Left forelimb (tissue), 1 donor: Measurements from ENCODE around the gene KIF26B.

ENCODE experiments used
- DNase-seq: peaks from one replicate; pipeline ENCODE4 v3.0.0-alpha.2; 2018; ENCODE audit warnings: low spot score

KIF26B gene

GRCh38 chr1:245464290-245464689 is 309.5 kb downstream of the KIF26B start:
- no peak for DNase-seq

- DNase-seq = no peak
Measured at GRCh38 chr1:245465666-245466065, 310.9 kb downstream of the KIF26B start.

GRCh38 chr1:245466261-245466660 is 311.5 kb downstream of the KIF26B start:
- DNase-seq = no peak

DNA sequence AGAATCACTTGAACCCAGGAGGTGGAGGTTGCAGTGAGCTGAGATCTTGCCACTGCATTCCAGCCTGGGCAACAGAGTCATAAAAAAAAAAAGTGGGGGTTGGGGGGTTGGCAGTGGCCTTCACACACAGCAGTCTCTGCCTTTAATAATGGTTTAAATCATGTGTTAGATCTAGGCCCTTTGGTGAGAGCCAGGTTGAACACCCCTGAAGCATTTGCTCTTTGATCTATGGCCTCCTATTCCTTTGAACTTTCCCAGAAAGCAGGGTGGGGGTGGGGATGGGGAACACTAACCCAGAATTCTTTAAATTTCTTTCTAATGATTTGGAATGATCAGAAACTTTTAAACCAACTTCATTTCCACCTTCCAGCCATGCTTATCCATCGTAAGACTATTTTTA is 313.0 kb downstream of the KIF26B start:
- no peak for DNase-seq

DNA sequence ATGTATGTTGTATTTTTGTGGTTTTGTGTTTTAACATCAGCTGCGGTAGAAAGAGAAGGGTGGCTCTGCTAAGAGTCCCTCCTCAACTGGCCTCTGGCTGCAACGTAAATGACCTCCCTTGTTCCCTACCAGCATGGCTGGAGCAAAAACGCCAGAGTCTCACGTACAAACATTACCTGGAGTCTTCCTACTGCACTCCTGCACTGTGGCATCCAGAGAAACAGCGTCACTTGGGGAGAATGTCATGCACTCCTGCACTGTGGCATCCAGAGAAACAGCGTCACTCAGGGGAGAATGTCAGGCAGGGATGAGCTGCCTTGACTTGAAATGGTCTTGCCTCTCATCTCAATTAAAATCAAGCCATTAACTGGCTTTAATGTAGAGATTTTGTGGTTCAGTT is 314.2 kb downstream of the KIF26B start:
- DNase-seq = no peak

DNA sequence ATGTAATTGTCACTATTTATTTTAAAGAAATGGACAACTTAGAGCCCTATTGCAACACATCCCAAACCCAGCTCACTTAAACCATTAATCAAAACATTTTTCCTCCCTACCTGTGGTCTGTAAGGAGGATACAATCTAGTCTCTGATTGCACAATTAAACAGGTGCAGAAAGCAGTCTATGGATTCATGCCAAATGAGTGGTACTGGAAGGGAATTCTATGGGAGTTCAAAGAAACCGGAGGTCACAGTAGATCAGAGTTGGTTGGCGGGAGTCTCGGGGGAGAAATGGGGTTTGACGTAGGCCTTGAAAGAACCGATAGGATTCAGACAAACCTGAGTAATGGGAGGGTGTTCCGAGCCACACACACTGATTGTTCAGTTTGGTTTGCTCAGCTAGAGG is 314.9 kb downstream of the KIF26B start:
- DNase-seq = no peak

DNA sequence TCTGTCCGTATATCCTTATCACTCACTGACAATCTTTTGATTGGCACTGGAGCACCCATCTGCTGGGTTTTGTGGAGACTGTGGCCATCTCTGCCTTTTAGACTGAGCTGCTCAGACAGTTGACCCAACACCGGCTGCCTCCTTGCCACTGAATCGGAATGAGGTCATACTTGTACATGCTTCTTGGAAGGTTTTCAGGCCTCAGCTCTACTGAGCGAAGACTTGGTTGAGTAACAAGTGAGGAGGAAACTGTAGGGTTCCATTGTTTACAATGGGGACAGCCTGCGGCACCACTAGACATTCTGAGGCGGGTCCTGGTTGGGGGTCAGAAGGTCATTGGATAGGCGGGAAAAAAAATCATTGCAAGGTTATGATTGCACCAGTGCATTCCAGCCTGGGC is 320.3 kb downstream of the KIF26B start:
- DNase-seq = no peak

GRCh38 chr1:245475961-245476516 is 321.3 kb downstream of the KIF26B start:
- DNase-seq = no peak

- DNase-seq = no peak
Measured at GRCh38 chr1:245477941-245478340, 323.2 kb downstream of the KIF26B start.

DNA sequence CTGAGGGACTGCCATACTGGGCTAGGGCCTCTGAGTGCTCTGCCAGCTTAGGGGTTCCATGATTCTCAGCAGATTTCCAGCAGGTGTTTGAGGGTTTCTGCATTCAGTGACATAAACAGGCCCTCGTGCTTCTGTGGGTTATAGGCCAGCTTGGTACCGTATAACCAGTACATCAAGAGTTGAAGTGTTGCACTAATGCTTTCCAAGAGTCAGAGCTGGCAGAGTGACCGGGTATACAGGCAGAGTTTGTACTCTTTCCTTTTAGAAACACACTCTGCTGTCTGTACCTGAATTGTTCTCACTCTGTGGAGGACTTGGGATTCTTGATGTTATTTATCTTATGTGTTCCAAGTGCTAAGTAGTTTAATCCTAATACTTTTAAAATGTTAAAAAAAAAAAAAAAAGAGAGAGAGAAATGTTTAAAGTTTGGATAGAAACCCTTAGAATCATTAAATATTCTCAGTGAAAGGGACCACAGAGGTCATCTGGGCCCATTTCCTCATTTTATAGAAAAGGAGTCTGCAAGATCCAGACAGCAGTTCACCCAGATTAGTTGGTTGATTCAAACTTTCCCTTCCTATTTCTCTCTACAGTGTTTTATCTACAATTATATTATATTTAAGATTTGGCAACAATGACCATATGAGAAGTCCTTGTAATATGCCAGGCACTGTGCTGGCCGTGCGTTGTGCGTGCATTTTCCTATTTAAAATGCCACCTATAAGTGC is 325.8 kb downstream of the KIF26B start:
- DNase-seq = no peak

DNA sequence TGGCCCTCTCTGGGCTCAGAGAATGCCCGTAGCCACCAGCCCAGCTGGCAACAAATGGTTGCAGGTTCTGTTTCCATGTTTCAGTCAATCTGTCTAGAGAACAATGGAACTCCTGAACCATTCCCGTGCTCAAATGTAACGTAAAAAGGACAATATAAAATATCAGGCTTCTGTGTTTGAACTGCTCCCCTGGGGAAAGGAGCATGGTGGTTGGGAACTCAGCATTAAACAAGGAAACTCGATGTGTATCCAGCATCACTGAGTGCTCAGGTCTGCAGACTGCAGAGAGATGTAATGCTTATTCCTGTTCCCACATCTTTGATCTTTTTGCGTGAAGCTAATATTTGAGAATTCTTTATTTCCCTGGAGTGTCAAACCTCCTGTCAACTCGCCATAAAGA is 326.5 kb downstream of the KIF26B start:
- no peak for DNase-seq

DNA sequence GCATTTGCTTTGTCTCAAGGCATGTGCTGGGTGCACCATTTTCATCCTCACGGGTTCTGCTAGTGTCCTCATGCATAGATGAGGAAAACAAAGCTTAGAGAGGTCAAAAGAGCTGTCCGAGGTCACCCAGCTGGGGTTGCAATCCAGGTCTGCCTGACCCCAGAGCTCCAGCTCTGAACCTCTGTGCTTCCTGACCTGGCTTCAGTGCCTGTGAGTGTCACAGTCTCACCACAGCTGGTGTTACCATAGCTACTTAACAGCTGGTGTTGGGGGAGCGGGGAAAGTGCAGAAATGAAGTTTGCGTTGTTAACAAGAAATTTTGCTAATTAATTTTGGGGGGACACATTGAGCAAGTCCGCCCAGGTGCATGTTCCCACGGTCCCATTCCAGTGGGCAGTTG is 328.5 kb downstream of the KIF26B start:
- no peak for DNase-seq

DNA sequence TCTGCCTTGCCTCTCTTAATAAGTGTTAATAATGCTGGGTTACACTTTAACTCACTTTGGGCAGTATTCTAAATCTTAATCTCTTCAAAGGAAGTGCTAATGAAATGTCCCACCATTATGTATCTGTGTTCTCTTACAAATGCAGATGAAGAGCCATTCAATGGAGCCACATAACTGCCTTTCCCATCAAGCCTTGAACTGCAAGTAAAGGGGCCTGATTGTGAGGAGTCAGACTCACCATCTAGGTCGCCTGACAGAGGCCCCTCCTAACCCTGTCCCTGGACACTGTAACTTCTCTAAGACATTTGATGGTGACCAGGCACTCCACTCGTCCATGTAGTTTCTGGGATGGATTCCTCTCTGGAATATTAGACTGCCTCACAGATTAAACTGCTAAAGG is 329.4 kb downstream of the KIF26B start:
- DNase-seq = no peak

GRCh38 chr1:245485996-245486395 is 331.2 kb downstream of the KIF26B start:
- DNase-seq = no peak

- no peak for DNase-seq
Measured at GRCh38 chr1:245486775-245487470, 332.1 kb downstream of the KIF26B start.

DNA sequence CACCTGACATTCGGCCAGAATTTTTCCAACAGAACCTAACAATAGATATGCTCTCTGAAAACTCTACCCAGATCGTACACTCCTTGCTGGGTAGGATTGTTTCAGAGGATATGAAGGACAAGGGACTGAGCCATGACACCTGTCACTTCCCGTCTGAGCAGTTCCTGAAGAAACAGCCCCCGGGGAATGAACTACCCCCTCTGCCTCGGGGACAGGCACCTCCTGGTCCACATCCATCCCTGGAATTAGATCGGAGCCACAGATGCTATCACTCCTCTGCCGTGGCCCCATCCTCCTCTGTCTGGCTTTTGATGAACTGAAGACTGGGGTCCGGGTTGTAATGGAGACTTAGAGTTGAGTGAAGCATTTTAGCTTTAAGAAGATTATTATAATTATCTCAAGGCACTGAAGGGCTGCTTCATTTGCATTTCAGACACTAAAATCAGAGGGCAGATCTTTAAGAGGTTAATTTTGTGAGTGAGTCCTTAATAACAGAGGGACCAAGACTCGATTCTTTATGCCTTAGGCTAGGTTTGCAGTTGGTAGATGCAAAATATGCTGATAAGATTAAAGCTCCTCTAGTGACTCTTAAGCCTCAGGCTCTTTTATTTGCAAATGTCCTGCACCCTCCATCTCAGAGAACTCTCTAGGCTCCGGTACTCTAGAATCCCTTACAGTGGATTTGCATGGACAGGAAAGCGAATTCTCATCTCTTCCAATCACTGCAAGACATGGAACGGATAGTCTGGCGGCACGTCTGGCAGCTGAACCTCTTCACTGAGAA is 333.8 kb downstream of the KIF26B start:
- no peak for DNase-seq

GRCh38 chr1:245489838-245490237 is 335.1 kb downstream of the KIF26B start:
- no peak for DNase-seq

DNA sequence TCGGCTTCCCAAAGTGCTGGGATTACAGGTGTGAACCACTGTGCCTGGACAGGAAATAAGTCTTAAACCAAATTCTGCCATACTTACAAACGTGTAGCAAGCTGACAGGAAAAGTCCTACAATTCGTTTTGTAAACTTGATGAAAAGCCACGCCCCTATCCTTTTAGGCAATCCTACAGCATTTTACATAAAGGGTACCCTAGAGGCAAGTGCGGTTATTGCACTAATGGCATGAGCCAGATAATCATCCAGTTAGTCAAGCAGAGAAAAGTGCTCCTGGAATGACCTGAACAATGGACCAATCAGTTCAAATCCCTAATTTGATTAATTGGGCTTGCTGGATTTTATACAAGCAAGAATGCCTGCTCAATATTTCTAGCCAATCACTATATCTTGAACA is 338.2 kb downstream of the KIF26B start:
- no peak for DNase-seq

GRCh38 chr1:245495681-245496080 is 340.9 kb downstream of the KIF26B start:
- DNase-seq = no peak

DNA sequence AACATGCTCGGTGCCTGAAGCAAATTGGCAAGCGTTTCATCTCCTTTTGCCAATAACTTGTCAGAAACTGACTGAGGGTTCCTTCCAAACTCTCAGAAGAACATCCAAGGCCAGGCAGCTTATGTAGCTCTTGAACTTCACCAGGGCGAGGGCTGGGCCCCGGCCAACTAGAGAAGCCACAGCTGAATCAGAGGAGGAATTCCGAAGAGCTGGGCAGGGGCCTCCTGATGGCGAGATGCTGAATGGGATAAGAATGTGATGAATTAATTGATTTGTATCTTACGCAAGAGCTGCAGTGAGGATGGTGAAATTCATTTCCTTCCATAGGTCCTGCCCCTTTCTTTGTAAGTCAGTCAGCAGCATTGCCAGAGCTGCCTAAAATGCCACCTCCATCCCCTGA is 345.8 kb downstream of the KIF26B start:
- no peak for DNase-seq

DNA sequence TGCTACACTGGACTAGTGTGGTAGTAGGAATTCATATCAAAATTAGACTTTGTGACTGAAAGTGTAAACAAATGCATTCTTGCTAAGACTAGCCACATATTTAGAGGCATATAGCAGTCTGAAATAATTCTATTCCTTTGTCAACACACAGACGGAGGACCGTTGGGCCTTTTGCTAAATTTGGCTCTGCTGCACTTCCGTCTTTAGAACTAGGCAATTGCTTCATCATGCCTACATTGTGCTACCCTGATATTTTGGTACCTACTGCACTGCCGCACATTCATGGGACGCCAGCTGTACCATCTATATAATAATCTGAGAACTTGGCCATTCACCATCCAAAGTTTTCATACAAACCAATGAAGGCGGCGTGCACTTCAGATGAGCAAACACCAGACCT is 346.8 kb downstream of the KIF26B start:
- no peak for DNase-seq

- no peak for DNase-seq
Measured at GRCh38 chr1:245503548-245503947, 348.8 kb downstream of the KIF26B start.

DNA sequence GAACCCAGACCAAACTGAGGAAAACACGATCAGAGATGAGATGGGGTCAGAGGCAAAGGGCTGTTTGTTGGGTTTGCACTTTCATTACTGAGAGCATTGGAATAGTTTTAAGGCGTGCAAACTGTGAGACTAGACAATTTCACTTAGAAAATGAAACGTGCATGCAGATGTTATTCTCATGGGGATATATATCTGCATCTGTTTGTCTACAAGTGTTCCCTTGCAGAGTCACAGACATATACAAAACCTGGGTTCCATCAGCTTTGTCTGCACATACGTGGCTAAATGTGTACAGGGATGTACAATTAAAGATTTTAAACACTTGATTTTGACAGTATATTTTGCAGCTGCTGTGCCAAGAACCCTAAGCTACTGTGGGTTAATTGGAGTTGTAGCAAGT is 355.4 kb downstream of the KIF26B start:
- DNase-seq = no peak
